HG03442 (cell line): ENCODE data around the gene DOK5.
"Not testable (repeated sequence)": the region's sequence is repeated elsewhere in the genome, so short reads cannot be mapped to it uniquely, and the experiment has no call there.

Source experiments
- ATAC-seq: cut with Tn5 transposase; IDR thresholded peaks from one replicate; pipeline ENCODE4 v1.9.1; 2021; ENCODE audit warnings: mild to moderate bottlenecking, moderate library complexity; ENCODE audit not compliant: unreplicated experiment

DOK5 gene

DNA sequence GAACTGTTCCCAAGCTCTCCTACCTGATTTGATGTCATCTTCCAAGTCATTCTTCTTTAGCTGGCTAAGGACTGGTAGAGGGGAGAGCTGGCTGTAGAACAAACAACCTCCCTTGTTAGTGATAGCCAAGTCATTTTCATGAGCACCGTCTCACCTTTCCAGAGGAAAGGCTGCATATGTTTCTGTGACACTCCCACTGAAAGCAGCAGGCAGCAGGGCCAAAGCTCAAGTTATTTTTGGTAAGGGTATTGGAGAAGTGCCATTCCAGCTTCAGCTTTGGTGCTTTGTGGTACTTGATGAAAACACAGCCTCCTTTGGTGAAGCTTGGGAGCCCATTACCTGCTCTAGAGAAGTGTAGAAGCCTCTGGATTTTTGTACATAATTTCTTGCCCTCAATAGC, 5.4 kb upstream of the DOK5 start:
- no peak for ATAC-seq

- ATAC-seq, result no peak
Observed at GRCh38 chr20:54470697-54471096, 4.7 kb upstream of the DOK5 start.

DNA sequence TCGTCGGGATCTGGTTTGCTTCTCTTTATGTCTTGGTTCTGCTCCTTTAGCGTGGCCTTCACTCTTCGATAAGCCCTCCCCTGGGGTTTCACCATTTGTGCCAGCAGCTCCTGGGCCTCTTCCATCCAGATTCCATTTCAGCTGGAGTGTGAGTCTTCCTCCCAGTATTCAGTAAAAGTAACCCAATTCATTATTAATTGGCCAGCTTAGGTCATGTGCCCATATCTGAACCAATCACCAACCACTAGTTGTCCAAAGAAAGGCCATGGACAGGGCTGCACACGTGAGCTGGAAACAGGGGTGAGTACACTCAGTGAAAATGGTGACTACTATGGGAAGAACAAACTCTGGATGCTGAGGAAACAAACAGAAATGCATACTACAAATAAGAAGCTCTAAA, 2.8 kb upstream of the DOK5 start:
- ATAC-seq, result no peak

DNA sequence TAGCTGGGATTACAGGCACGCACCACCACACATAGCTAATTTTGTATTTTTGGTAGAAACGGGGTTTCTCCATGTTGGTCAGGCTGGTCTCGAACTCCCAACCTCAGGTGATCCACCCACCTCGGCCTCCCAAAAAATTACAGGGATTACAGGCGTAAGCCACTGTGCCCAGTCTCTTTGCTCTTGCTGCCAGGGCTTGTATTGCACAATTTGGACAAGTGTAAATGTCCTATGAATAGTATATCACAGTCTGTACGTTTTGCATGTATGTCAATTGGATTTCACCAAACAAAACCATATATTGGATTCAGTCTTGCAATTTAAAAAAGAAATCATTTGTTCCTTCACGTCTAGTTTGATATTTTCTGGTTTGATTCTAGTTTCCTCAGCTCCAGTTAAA, 2.1 kb upstream of the DOK5 start:
- ATAC-seq, result no peak

DNA sequence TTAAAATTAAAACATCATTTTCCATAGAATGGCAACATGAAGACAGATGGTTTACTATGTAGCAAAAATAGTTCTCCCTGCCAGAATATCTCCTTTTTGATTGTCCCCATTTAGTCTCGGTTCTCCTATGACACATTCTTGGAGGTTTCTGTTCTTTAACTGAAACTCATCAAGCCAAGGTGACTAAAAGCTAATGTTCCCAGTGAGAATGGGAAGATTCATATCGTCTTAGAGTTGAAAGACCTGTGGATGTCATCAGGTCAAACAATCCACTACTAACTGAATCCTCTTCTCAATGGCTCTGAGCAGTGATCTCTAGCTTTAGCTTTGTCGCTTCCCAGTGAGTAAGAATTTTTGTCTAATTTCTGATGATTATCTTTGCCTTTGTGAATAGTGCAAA, 1.3 kb upstream of the DOK5 start:
- no peak for ATAC-seq

DNA sequence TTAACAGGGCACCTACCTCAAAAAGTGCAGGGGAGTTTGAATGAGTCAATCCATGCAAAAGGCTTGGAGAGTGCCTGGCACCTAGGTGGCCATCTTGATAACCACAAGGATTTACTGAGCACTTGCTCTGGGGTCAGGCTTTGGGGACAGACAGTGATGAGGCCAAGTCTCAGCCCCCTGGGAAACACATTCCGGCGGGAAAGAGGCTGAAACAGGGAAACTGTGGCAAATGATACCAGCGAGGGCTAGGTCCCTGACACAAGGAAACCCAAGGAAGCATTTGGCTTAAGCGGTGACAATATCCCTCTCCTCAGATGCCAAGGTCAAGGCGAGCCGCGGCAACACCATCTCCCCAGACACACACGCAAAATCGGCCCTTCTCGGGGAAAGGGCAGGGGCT, 527 bp upstream of the DOK5 start:
- ATAC-seq, result no peak

DNA sequence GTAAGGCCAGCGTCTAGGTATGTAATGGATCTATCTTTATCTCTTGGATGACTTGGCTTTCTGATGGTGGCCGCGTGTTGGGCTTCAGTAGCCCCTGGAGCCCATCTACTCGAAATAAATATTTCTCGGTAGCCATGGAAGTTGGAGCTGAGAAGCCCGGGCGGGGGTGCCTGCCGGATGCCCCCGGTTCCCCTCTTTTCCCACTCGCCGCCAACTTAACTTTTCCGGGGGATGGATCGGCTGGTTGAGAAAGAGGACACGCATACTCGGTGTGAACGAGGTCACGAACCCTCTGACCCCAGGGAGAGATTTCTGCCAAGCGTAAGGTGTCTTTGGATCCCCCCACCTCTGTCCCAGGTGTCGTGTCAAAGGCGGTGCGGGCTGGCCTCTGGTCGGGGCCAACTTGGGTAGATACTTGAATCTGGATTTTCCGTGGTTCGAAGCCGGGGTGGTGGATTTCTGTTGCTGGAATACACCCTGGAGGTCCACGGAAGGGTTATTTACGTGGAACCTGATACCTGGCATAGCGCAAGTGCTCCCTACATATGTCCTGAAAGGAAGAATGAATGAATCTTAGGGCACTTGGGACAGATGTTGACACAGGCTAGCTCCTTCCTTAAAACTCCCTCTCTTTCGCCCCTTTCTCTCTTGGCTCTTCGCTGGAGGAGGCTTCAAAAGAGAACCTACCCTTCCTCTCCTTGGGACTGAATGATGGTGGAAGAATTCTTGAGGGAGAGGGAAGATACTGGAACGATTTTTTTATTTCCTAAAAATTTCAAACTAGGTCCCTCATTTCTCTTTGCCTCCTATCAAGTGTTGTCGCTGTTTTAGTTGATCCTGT, 996 bp downstream of the DOK5 start:
- no peak for ATAC-seq

- no peak for ATAC-seq
Observed at GRCh38 chr20:54477191-54477955, 2.0 kb downstream of the DOK5 start.

- ATAC-seq, result no peak
Observed at GRCh38 chr20:54479138-54479906, 3.9 kb downstream of the DOK5 start.

- not testable (repeated sequence) for ATAC-seq
Observed at GRCh38 chr20:54479937-54480336, 4.5 kb downstream of the DOK5 start.

DNA sequence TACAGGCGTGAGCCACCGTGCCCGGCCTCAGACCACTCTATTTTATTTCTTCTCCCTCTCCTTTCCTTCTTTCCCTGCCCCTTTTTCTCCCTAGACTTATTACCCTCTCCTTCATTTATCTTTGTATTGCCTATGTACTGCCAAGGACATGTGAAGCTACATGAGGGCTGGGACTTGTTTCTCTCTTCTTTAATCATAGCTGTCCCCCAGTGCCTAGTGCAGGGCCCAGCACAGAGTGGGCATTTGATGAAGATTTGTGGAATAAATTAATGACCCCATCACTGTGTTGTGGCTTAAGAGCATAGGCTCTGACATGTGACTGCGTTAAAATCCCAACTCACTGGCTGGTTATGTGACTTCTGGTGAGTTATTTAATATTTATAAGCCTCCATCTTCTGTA, 6.0 kb downstream of the DOK5 start:
- ATAC-seq, result no peak

- ATAC-seq, result no peak
Observed at GRCh38 chr20:54485631-54486030, 10.2 kb downstream of the DOK5 start.

DNA sequence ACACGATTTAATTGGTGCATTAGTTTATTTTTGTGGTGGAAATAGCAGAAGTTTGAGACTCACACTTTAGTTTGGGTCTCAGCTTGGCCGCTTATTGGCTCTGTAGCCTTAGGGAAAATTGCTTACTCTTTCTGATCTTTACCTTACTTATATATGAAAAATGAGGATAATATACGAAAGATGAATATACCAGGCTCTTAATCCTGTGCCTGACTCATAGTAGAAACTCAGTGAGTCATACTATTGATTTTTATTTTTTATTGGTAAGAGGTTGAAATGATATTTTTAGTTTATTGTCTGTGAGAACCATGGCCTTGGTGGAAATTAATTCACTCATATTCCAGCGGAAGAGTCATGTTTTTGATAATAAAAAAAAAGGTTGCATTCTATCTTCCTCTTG, 11.2 kb downstream of the DOK5 start:
- ATAC-seq, result no peak

GRCh38 chr20:54488442-54488841, 13.0 kb downstream of the DOK5 start:
- no peak for ATAC-seq

DNA sequence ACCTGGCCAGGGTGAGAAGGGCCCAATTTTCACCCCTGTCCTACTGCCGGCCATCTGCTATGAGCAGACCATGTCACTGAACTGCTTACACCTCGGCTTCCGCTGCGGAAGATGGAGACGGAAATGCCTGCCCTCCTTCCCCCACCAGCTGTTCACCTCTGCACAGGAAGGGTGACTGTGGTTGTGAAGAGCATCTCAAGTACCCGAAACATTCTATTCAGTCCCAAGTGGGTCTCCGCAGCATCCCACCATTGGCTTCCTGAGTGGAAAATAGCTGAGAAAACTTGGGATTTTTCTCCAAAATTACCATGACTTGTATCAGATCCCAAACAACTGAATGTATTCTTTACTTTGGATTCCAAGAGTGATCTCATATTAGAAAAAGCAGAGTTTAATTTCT, 16.1 kb downstream of the DOK5 start:
- no peak for ATAC-seq

DNA sequence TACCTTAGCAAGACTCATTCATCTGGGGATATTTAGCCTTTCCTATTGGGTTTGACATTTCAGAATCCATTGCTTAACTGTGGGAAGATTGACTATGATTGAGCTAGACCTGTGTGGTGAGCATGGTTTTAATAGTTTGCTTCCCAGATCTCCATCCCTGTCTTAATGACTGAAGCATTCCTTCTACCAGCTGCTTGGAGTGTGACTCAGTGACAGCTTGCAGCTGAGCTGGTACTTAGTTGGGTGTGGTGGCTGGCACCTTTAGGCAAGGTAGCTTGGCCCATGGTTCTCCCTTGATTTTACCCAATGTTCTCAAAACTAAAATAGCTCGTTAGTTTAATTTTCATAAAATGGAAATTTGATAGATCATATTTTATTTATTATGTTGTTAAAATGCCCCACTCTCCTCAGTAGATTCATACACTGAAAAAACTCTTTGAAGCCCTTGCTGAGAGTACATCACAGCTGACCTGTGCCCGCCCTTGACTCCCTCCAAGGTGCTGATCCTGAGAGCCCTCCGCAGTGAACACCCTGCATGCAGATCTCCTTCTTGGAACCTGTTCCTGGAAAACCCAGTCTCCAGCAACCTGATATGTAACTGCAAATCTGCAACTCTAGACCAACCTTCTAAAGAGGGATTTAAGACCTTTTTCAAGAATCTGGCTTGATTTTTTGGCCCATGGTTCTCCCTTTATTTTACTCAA, 19.1 kb downstream of the DOK5 start:
- ATAC-seq, result no peak

DNA sequence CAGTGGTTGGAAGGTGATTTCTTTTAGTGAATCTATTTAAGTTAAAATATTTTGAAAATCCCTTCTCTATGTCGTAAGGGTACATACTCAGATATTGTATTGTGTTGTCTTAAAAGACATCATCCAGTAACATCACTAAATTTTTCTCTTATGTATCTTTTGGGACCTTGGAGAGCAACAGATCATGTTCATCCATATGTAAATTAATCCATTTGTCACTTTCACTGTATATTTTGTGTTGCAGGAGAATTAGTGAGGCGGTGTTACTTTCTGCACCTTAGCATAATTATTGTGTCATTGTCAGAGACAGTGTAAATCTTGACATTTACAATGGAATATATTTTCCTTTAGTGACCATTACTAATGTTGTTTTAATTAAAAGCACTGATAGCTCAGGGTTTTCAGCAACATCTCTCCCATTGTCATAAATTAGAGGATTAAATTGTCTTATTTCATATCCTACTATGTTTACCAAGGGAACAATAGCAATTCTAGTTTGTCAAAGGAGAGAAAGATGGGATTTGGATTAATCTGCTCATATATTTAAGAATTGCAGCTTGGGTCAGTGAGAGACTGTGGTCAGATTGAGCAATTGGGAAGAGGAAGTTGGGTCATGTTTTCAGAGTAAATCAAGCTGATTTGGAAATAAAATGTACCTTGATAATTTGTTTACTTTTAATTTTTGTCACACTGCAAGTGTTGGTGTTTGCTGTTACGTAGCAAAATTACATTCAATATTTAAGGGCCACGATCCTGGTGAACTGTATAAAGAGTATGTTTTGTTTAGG, 22.7 kb downstream of the DOK5 start:
- no peak for ATAC-seq

- ATAC-seq, result no peak
Observed at GRCh38 chr20:54499111-54499510, 23.7 kb downstream of the DOK5 start.

DNA sequence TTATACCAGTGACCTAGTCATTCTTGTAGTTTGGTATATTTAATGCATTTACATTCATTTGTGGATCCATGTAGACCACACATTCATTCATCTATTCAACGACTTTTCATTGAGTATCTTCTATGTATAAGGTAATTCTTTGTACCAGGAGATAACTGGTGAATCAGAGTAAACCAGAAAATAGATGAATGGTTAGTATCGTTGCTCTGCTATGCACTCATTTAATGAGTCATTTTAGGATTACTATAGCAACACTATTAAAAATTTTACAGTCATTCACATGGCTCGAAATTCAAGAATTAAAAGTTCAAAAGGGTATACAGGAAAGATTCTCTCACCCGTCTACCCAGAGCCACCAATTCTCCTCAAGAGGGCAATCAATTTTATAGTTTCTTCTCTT, 26.8 kb downstream of the DOK5 start:
- ATAC-seq, result no peak

GRCh38 chr20:54506643-54507042, 31.2 kb downstream of the DOK5 start:
- no peak for ATAC-seq
